HK-2 (cell line): ENCODE results near the gene SDCCAG8.

ENCODE experiments used
- DNase-seq: peaks from one replicate; pipeline ENCODE4 v3.0.0-alpha.2; 2018; ENCODE audit not compliant: unreplicated experiment

The SDCCAG8 gene

GRCh38 chr1:243281672-243282071 is 25.8 kb downstream of the SDCCAG8 start:
- no peak for DNase-seq

- DNase-seq = no peak
Measured at GRCh38 chr1:243286409-243287122, 30.7 kb downstream of the SDCCAG8 start.

- DNase-seq = no peak
Measured at GRCh38 chr1:243287123-243287460, 31.3 kb downstream of the SDCCAG8 start.

- no peak for DNase-seq
Measured at GRCh38 chr1:243287652-243288051, 31.8 kb downstream of the SDCCAG8 start.

- DNase-seq = no peak
Measured at GRCh38 chr1:243288062-243288461, 32.2 kb downstream of the SDCCAG8 start.

GRCh38 chr1:243291292-243291691 is 35.5 kb downstream of the SDCCAG8 start:
- DNase-seq = no peak

- no peak for DNase-seq
Measured at GRCh38 chr1:243292117-243292516, 36.3 kb downstream of the SDCCAG8 start.

GRCh38 chr1:243293941-243294722 is 38.3 kb downstream of the SDCCAG8 start:
- DNase-seq = no peak

- no peak for DNase-seq
Measured at GRCh38 chr1:243294723-243295121, 38.9 kb downstream of the SDCCAG8 start.

- no peak for DNase-seq
Measured at GRCh38 chr1:243299069-243299468, 43.2 kb downstream of the SDCCAG8 start.

GRCh38 chr1:243301059-243301458 is 45.2 kb downstream of the SDCCAG8 start:
- no peak for DNase-seq

GRCh38 chr1:243311809-243312208 is 56.0 kb downstream of the SDCCAG8 start:
- no peak for DNase-seq

- no peak for DNase-seq
Measured at GRCh38 chr1:243312952-243313634, 57.3 kb downstream of the SDCCAG8 start.

GRCh38 chr1:243313635-243314536 is 58.0 kb downstream of the SDCCAG8 start:
- DNase-seq = no peak

- no peak for DNase-seq
Measured at GRCh38 chr1:243315455-243315854, 59.6 kb downstream of the SDCCAG8 start.

- DNase-seq = no peak
Measured at GRCh38 chr1:243315893-243316292, 60.1 kb downstream of the SDCCAG8 start.

- no peak for DNase-seq
Measured at GRCh38 chr1:243316366-243316989, 60.6 kb downstream of the SDCCAG8 start.

- DNase-seq = no peak
Measured at GRCh38 chr1:243320224-243320623, 64.4 kb downstream of the SDCCAG8 start.

GRCh38 chr1:243322326-243322725 is 66.5 kb downstream of the SDCCAG8 start:
- no peak for DNase-seq

GRCh38 chr1:243323491-243323890 is 67.7 kb downstream of the SDCCAG8 start:
- DNase-seq = no peak

GRCh38 chr1:243325305-243325890 is 69.6 kb downstream of the SDCCAG8 start:
- DNase-seq = no peak
